HG03039 (cell line): ENCODE measurements around the gene PXMP4.
"Not testable (repeated sequence)": the region's sequence is repeated elsewhere in the genome, so short reads cannot be mapped to it uniquely, and the experiment has no call there.

Source experiments
- ATAC-seq: cut with Tn5 transposase; IDR thresholded peaks from one replicate; pipeline ENCODE4 v1.9.1; 2021; ENCODE audit warnings: mild to moderate bottlenecking, moderate library complexity; ENCODE audit not compliant: unreplicated experiment

Gene PXMP4

DNA sequence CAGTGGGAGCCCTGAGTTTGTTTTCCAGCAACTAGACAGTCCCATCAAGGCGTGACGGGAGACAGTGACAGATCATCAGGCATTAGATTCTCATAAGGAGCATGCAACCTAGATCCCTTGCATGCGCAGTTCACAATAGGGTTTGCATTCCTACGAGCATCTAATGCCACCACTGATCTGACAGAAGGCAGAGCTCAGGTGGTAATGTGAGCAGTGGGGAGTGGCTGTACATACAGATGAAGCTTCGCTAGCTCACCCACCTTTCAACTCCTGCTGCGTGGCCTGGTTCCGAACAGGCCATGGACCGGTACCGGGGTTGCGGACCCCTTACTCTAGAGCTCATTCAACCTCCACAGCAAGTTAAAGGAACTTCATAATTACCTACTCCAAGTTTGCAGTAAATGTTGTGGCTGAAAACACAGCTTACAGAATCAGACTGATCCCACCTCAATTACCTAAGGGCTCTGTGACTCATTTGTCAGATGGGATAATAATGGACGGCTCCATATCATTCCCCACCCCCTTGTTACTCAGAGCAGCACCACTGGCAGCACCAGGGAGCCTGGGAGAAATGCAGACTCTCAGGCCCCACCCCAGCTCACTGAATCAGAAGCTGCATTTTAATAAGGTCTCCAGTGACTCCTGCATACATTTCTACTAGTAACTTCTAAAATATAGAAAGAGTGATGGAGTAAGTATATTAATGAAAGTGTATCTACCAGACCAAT is 15.7 kb downstream of the PXMP4 start:
- no peak for ATAC-seq

DNA sequence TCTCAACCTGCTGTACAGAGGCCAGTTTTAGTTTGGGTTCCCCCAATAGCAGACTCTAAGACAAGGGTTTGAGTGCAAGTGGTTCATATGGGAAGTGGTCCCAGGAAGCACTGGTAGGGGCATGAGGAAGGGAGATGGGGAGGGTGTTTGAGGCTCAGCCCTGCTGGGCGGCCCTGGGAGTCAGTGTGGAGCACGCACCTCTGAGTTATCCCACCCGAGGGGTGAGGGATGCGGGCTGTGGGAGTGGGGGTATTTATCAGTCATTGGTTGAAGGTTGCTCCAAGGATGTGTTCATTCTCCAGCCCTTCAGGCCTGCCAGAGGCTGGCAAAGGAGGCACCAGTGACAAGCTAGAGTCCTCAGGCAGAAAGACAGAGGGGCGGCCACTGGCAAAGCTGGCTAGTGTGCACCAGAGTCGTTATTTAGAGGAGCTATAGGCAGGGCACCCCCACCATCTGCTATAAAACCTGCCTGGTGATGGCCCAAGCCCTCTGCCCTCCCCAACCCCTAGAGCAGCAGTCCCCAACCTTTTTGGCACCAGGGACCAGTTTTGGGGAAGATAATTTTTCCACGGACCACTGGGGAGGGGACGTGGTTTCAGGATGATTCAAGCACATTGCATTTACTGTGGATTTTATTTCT is 16.5 kb downstream of the PXMP4 start:
- ATAC-seq = no peak

- ATAC-seq = no peak
These were observed 17.2 kb downstream of the PXMP4 start for GRCh38 chr20:33702861-33703260.

DNA sequence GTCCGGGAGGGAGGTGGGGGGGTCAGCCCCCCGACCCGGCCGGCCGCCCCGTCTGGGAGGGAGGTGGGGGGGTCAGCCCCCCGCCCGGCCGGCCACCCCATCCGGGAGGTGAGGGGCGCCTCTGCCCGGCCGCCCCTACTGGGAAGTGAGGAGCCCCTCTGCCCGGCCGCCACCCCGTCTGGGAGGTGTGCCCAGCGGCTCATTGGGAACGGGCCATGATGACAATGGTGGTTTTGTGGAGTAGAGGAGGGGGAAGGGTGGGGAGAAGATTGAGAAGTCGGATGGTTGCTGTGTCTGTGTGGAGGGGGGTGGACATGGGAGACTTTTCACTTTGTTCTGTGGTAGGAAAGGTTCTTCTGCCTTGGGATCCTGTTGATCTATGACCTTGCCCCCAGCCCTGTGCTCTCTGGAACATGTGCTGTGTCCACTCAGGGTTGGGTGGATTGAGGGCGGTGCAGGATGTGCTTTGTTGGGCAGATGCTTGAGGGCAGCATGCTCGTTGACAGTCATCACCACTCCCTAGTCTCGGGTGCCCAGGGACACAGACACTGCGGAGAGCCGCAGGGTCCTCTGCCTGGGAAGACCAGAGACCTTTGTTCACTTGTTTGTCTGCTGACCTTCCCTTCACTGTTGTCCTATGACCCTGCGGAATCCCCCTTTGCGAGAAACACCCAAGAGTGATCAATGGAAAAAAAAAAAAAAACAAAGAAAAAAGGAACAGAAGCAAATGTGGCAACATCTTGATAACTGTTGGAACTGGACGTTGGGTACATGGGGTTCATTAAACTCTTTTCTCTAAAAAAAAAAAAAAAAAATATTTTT is 18.3 kb downstream of the PXMP4 start:
- ATAC-seq = no peak

DNA sequence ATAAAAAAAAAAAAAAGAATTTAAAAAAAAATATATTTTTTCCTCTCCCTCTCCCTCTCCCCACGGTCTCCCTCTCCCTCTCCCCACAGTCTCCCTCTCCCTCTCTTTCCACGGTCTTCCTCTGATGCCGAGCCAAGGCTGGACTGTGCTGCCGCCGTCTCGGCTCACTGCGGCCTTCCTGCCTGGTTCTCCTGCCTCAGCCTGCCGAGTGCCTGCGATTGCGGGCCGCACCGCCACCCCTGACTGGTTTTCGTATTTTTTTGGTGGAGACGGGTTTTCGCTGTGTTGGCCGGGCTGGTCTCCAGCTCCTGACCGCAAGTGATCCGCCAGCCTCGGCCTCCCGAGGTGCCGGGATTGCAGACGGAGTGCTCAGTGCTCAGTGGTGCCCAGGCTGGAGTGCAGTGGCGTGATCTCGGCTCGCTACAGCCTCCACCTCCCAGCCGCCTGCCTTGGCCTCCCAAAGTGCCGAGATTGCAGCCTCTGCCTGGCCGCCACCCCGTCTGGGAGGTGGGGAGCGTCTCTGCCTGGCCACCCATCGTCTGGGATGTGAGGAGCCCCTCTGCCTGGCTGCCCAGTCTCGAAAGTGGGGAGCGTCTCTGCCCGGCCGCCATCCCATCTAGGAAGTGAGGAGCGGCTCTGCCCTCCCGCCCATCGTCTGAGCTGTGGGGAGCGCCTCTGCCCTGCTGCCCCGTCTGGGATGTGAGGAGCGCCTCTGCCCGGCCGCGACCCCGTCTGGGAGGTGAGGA is 19.2 kb downstream of the PXMP4 start:
- not testable (repeated sequence) for ATAC-seq

DNA sequence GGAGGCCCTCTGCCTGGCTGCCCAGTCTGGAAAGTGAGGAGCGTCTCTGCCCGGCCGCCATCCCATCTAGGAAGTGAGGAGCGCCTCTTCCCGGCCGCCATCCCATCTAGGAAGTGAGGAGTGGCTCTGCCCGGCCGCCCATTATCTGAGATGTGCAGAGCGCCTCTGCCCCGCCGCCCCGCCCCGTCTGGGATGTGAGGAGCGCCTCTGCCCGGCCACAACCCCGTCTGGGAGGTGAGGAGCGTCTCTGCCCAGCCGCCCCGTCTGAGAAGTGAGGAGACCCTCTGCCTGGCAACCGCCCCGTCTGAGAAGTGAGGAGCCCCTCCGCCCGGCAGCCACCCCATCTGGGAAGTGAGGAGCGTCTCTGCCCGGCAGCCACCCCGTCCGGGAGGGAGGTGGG is 21.1 kb downstream of the PXMP4 start:
- not testable (repeated sequence) for ATAC-seq

DNA sequence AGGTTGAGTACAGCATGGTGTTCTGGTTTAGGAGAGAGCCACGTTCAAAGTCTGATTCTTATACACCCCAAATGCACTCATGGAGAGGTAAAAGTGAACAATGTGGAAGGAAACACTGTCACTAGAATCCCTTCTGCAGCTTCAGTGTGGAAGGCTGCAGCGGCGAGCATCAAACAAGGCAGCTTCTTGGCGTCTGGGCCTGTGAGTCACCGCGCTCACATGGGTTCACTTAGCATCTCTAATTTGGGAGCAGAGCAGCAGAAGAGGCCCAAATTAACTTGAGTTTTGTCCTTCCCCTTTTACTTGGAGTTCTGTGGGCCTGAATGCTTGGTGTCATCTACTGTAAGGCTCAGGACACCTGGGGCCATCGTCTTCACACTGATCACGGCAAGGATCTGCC is 23.0 kb downstream of the PXMP4 start:
- ATAC-seq = no peak

DNA sequence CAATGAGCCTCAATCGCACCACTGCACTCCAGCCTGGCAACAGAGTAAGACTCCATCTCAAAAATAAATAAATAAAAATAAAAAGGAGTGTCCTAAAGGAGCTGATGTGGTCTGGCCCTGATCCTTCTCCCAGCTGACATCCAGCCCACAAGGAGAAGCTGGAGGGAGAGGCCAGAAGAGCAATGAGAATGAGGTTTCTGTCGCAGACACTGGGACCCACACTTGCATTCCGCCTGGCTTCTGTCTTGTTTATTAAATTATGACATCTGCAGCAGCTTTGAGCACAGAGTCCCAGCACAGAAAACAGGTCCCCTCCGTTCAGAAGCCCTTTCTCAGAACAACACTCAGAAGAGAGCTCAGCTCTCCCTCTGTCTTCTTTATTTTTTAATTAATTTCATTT is 23.7 kb downstream of the PXMP4 start:
- ATAC-seq = no peak

- no peak for ATAC-seq
These were observed 25.5 kb downstream of the PXMP4 start for GRCh38 chr20:33694639-33695012.

DNA sequence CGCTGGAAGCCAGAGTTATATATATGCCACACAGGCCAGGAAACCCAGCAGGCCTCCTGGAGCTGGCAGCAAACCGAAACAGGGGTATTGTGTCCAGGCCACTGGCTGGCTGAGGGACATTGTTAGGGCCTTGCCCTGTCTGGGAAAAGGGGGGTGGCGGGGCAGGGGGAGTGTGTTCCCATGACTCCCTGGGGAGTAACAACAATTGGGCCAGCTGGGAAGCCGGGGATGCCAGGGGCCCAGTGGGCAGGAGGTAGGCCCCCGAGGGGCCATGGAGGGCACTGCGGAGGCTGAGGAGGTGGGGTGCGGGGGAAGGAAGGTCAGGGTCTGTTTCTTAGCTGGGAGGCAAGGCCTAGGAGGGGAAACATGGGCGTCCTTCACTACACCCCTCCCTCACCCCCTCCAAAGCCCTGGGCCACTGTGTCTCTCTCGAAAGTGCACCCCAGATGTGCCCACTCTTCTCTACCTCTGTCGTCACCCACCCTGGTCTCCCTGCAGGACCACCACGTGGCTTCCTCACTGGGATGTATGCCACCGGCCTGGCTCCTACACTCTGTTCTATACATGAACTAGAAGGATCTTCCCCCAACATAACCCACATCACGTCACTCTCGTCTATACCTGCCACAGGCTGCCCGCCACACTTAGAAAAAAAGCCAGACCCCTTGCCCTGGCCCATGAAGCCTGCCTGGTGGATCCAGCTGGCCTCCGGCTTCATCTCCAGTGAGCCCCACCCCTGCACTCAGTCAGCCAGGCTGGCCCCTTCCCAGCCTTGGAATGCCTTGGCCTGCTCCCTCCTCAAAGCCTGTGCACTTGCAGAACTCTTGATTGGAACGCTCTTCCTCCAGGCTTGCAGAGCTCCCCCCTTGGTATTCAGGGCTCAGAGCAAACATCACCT is 26.1 kb downstream of the PXMP4 start:
- no peak for ATAC-seq

- no peak for ATAC-seq
These were observed 26.8 kb downstream of the PXMP4 start for GRCh38 chr20:33693289-33693688.

GRCh38 chr20:33689973-33690372 is 30.1 kb downstream of the PXMP4 start:
- ATAC-seq = no peak

- ATAC-seq = no peak
These were observed 30.6 kb downstream of the PXMP4 start for GRCh38 chr20:33689493-33689892.

GRCh38 chr20:33688938-33689424 is 31.1 kb downstream of the PXMP4 start:
- no peak for ATAC-seq

DNA sequence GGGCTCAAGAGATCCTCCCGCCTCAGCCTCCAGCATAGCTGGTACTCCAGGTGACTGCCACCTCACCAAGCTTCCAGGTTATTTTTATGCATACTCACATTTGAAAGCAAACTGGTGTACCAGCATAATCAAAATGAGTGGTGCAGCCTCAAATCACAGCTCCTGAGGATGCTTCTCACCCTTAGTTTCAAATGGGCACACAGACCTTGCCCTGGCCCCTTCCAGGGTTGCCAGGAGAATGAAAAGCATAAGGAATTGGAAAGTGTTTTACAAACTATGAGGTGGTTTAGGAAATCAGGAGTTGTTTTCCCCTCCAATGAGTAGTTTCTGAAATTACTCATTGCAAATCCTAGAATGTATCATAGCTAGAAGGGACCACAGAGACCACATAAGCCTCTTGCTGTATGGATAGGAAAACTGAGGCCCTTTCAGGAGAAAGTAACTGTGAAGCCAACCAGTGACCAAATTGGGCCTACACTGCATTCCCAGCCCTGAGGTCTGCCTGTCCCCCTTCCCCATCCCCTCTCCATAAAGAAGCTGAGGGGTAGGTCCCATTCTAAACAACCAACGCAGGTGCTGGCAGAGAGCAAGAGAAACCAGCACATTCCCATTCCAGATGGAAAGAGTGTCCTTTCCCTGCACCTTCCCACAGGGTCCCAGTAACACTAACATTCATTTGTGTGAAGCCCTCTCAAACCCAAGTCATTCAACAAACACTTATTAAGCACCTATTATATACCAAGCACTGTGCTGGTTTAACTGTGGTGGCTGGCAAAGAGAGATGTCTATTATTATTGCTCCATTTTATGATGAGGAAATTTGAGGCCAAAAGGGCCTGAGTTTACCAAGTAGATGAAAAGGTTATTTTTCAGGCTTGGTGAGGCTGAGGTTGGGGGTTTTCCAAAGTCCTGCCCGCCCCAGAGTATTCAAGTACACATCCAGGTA is 31.8 kb downstream of the PXMP4 start:
- no peak for ATAC-seq

- no peak for ATAC-seq
These were observed 32.7 kb downstream of the PXMP4 start for GRCh38 chr20:33687370-33687915.

DNA sequence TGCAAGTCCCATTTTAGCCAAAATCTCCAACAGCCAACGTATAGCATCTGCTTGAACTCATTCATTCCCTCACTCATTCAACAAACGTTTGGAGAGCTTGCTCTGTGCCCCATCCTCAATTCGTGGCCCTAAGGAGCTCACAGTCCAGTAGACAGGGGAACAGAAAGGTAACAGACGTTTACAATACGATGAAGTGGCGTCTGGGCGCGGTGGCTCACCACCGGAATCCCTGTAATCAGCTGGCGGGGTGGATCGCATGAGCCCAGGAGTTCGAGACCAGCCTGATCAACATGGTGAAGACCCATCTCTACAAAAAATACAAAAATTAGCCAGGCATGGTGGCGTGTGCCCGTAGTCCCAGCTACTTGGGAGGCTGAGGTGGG is 33.1 kb downstream of the PXMP4 start:
- no peak for ATAC-seq

- peak; percentile 73 for ATAC-seq
These were observed 33.8 kb downstream of the PXMP4 start, which contains the start of gene E2F1 for GRCh38 chr20:33686100-33686983. TSS of gene E2F1 (minus strand) at chr20:33686385. CDS start at chr20:33686264, 121 bp downstream.
